HG03103 (cell line): Measurements from ENCODE around the gene GPR160.

Experiments used
- ATAC-seq: cut with Tn5 transposase; IDR thresholded peaks from one replicate; pipeline ENCODE4 v1.9.1; 2021; ENCODE audit warnings: low read depth; ENCODE audit not compliant: unreplicated experiment

The GPR160 gene

DNA sequence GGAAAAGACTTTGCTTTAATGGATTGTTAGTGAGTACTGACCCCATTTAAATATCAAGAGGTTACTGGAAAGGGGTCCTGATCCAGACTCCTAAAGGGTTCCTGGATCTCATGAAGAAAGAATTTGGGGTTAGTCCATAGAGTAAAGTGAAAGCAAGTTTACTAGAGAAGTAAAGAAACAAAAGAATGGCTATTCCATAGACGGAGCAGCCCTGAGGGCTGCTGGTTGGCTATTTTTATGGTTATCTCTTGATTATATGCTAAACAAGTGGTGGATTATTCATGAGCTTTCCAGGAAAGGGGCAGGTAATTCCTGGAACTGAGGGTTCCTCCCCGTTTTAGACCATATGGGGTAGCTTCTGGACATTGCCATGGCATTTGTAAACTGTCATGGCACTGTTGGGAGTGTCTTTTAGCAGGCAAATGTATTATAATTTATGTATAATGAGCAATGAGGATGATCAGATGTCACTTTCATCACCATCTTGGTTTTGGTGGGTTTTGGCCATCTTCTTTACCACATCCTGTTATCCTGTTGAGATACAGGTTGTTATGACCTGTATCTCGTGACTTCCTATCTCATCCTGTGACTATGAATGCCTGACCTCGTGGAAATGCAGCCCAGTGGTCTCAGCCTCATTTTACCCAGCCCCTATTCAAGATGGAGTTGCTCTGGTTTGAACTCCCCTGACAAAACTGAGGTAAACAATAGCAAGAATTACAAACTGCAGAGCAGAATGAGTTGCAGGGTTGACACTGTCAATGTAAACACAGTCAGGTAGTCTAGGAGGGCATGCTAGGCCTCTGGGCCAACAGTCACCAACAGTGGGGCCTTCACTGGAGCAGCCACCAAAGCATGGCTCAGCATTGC lies 10.3 kb upstream of the GPR160 start:
- no peak for ATAC-seq

DNA sequence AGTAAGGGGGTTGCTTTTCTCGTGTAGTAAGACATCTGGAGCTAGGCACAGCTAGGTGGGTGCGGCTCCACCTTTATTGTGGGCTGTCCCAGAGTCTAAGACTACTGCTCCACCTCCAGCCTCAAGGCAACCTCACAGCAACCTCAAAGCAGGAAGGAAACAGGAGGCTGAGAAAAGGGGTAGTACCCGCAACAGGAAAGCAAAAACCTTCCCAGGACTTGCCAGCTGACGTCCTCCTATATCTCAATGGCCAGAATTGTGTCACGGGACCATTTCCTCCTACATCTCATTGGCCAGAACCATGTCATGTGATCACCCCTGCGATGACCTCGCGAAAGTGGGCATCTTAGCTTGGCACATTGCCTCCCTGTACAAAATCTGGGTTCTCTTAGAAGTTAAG lies 4.3 kb upstream of the GPR160 start:
- no peak for ATAC-seq

DNA sequence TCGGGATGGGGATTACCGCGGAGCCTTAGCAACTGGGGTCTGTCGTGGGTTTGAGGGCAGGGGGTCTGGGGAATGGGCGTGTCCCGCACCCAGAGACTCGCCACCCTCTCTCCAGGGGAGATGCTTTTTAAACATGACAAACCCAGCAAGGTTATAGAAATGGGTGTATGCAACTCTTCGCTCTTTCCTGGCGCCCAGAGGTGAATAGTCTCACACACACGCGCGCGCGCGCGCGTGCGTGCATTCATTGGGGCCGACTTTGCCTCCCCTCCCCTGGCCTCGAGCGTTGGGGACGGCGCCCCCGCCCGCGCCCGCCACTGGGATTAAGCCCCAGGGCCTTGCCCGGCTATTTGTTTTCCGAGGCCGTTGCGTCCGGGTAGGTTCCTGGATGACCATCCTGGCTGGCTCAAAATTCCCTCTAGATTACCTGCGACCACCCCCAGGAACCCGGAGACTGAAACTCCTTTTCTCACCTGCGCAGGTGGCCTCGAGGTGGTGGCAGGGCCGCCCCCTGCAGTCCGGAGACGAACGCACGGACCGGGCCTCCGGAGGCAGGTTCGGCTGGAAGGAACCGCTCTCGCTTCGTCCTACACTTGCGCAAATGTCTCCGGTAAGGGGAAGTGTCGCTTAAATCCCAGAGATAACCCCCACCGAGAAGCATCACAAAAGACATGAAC lies 777 bp downstream of the GPR160 start:
- peak; percentile 5 for ATAC-seq

DNA sequence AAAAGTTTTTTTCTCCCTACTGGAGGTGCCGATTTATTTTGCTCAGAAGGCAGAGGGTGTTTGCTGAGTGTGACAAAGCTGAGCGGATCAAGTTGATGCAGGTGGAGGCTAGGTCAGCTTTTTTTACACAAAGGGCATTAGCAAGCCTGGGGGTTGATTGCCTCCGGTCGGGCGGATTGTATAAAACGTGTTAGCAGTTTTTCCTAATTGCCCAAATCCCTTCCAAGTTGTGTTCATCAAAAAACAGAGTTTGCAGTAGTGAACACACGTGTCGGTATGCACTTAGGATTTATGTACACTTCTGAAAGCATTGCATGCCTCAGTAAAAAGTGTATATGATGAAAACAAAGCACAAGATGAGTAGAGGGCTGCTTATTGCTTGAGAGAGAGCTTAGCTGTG lies 2.6 kb downstream of the GPR160 start:
- no peak for ATAC-seq

DNA sequence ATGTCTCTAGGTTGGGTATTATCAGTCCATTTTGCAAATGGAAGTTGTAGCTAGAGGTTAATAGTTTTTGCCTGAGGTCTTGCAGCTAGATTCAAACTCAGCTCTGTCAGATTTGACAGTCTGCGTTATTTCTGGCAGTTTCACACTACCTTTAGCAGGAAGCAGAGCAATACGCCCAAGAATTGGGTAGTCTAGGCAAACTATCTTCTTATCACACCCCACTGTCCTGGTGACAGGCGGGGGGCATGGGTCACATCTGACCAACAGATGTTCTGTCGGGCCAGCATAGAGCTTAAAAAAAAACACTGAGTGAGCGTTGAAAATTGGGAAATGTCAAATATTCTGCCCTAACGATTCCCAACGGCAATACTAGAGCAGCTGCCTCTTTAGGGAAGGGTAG lies 5.7 kb downstream of the GPR160 start:
- no peak for ATAC-seq

DNA sequence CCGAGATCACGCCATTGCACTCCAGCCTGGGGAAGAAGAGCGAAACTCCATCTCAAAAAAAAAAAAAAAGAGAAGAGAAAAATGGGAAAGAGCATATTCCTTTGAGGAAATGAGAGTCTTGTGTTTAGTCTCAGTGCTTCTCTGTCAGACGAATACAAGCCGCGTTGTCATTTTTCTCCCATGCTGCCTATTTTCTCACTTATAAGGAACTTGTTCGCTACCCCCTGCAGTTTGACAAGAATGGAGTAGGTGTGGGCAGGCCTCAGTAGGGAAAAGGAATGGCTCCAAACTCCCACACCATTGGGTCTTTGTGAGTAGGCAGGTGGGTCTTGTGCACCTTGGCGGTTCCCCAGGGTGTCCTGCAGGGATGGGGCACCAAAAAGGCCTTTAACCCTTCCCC lies 6.5 kb downstream of the GPR160 start:
- ATAC-seq = no peak

DNA sequence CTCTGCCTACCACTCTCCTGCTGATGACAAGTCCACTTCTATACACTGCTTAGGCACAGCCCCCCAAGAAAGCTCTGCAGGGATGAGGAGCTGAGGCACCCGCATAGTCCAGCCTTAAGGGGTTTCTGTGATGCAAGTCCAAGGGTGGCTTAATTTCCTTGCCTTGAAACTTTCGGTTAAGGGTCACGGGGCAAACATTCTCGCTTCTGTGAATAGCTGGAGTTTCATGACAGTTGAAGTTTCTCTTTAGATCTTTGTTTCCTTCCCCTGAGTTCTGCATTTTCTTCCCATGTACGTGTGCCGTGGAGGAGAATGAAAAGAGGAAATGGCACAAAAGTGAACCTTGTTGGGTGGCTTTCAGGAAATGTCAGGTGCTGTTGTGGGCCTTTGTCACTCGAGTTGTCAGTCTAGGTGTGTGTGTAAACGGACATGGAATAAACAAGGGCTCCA lies 7.0 kb downstream of the GPR160 start:
- peak; percentile 77 for ATAC-seq

DNA sequence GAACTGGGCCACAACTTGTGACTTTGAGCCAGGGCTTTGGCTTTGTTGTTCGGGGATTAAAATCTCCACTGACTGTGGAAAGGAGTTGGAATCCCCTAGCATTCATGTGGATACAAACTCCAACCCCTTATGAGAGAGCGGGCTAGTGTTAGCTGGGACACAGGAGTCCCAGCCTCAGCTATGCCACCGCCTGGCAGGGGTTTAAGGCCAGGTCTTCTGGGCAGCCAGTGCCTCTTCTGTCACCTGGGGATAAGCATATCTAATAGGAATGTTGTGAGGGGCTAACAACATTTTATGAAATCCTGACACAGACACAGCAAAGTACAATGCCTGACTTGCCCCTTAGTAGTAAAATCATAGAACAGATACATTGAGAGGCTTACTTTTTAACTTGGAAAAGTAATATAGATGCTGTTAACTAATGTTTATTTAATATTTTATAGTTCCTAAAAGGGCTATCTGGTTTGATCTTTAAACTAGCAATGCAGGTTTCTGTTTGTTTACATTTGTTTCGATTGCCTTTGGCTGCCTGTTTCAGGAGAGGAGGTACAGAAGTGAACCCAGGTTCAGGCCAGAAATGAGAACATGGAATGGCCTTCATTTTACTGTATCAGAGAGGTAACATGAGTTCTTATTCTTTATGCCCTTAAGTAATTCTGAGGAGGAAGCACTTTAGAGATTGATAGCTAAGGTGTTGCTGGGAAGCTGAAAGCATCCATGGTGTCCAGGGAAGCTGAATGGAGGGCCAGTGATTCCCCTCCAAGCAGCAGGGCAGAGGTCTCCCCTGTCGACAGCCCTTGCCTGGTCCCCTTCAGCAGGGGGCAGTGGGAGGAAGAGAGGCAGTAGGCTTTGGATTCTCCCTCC lies 8.7 kb downstream of the GPR160 start:
- no peak for ATAC-seq

DNA sequence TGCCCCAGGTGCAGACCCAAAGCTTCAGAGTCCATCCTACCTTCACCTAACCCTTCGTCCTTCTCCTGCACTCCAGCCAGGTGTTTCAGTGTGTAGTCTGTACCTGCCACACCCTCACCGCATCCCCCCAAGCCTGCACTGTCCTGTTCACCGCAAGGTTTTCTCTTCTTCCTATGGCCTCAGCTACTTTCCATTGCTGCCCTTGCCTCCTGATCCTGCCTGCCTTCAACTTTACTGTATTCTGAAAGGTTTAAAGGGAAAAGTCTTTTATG lies 9.3 kb downstream of the GPR160 start:
- ATAC-seq = no peak

DNA sequence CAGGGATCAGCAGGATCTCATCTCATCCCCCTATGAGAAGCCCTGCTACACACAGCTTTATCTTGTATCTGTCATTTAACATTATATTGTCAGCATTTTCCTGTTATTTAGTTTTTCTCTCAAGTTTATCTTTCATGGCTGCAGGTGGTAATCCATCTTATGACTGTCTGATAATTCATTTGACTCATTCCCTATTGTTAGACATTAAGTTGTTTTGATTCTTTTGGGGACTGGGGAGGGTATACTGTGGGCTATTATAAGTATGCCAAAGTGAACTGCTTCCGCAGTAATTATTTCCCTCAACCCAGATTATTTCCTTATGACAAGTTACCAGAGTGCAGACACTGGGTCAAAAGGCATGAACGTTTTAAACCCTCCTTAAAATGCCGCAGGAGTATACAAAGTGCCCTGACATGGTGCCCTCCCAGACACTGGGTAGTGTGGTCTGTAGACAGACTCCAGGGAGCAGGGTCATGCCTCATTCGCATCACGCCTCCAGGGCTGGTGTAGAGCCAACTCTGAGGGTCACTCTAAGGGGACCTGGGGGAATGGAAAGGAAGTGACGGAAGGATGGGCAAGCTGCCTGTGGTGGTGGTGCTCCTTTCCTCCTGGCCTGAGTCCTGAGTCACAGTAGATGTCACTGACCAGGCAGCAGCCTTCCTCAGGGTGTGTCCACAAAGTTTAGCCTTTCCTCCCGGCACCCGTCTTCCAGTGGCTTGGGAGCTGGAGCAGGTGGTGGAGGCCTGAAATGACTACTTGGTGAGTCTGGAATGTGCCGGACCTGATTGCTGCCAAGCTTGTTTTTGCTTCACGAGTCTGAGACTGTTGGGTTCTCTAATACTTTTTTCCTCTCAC lies 11.6 kb downstream of the GPR160 start:
- ATAC-seq = no peak

DNA sequence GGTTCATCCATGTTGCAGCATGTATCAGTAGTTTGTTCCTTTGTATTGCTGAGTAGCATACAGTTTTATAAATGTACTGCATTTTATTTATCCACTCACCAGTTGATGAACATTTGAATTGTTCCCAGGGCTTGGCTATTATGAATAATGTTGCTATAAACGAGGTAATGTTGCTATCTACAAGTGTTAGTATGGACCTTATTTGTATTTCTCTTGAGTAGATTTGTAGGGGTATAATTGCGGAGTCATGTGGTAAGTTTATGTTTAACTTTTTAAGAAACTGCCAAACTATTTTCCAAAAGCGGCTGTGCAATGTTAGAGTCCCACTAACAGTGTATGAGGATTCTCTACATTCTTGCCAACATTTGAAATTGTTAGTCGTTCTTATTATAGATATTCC lies 13.0 kb downstream of the GPR160 start:
- no peak for ATAC-seq

DNA sequence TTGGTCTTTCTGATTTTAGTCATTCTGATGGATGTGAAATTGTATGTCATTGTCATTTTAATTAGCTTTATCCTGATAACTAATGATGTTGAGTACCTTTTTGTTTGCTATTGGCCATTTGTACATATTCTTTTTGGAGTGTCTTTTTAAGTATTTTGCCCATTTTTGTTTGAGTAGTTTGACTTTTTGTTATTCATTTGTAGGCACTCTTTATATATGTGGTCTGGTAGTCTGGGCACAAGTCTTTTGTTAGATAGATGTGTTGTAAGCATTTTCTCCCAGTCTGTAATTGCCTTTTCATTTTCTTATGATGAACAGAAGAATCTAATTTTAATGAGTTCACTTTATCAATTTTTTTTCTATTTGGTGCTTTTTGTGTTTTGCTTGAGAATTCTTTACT lies 14.6 kb downstream of the GPR160 start:
- ATAC-seq = no peak

DNA sequence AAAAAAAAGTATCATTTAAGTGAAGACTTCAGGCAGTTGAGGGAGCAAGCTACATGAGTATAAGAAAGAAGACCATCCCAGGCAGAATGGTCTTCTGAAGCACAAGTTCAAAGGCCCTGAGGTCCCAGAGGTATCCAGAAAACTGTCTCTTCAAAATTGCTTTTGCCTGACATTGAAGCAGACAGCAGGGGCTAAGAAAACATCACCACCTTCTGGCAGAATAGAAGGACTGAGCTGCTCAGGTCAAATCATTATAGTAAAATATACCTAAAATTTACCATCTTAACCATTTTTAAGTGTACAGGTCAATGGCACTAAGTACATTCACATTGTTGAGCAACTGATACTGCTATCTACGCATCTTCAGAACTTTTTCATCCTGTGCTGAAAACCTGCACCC lies 16.4 kb downstream of the GPR160 start:
- no peak for ATAC-seq

DNA sequence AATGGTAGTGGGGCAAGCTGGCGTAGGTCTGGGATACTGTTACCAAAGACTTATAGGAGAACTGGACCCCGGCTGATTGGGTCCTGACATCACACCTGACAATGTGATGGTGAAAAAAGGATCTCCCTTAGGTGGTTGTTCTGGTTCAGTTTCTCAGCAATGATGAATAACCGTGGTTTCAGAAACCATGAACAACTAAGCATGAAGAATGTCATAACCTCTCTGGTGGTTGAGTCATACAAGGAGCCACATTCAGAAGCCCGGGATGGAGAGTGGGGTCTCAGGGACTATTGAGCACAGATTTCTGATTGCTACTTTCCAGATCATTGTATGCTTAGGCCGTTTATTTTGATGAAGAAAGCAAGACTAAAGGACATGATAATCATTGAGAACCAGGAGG lies 17.4 kb downstream of the GPR160 start:
- ATAC-seq = peak; percentile 60

DNA sequence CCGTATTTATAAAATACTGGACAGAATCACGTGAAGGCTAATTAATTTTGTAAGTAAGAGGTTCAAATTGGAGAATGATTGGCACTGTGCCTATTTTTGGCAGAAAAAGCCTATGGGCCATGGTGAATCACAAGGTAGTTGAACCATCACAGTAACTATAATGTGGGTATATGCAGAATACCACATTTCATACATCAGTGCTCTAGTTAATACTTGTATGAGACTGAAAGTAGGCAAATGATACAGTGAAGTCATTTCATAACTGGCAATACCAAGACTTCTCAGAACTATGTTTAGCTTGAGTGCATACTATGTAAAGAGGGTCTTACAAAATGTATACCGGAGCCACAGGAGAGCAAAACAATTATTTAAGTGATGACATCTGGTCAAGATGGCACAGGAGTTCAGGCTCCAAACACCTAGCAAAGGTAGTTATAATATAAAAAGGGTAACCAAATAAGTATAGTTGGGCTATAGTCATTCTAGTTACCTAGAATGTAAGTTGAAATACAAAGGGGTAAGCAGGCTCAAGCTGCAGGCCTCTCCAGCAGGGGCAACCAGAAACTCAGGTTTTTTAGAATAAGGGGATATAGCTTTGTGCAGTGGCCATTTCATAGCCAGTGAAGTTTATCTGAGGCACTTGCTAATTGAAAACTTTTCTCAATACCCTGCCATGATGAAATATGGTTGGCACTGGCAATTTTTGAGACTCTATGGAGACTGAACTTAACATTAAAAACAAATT lies 19.1 kb downstream of the GPR160 start:
- ATAC-seq = peak; percentile 80

DNA sequence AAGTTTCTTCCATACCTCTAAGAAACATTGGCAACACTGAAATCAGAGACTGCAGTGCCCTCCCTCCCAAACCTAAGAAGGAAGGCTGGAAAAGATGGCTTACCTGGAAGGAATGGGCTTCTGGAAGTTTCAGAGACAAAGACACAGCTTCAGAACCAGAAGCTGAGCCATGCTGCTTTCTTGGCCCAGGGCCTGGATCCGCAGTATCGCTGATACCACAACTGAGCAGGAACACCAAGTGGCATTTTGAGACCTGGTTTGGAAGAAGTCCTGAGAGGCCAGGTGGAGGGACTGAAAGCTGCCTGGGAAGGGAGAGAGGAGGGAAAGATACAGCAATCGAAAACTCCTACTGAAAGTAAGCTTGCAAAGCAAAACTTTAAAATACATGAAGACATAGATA lies 19.8 kb downstream of the GPR160 start:
- ATAC-seq = no peak

DNA sequence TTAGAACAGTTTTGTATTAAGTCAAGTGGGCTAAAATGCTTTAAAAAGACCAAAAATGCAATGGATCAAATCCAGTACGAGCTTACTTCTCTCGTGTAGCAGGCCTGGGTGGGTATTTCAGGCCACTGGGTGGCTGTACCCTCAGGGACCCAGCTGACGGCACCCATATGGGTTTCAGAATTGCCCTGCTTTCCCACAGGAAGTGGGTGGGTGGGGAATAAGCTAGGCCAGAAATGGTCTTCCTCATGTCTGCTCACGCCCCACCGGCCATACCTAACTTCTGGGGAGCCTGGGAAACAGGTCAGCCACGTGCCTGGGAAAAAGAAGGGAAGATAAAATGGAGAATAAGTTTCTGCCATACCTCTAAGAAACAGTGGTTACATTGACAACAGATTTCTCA lies 20.3 kb downstream of the GPR160 start:
- no peak for ATAC-seq

DNA sequence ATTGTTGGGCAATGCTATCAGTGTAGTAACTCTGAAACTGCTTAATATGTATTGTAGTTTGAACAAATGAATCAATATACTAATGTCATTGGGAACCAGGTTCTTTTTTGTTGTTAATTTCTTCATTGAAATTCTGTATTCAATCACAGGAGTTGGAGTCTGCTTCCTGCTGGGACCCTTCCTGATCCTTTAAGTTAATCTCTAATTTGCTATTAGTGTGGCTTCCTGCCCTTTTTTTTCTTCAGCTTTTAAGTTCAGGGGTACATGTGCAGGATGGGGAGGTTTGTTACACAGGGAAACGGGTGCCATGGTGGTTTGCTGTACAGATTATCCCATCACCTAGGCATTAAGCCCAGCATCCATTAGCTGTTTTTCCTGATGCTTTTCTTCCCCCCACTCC lies 21.7 kb downstream of the GPR160 start:
- no peak for ATAC-seq

DNA sequence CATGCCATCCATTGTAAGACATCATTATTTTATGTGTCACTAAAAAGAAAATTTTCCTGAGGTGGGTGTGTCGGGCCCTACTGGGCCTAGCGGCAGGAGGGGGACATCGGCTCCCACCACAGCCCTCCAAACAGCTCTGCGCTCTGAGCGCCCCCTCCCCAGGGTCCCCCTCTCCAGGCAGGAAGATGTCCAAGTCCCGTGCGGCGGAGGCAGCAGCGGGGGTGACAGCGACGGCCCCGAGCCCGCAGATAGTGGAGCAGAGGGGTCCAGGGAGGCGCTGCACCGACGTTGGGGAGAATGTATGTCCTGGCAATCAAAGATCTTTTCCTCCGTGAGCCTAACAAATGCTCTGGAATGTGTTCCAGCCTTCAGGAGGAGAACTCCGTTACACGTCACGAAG lies 24.3 kb downstream of the GPR160 start:
- no peak for ATAC-seq

DNA sequence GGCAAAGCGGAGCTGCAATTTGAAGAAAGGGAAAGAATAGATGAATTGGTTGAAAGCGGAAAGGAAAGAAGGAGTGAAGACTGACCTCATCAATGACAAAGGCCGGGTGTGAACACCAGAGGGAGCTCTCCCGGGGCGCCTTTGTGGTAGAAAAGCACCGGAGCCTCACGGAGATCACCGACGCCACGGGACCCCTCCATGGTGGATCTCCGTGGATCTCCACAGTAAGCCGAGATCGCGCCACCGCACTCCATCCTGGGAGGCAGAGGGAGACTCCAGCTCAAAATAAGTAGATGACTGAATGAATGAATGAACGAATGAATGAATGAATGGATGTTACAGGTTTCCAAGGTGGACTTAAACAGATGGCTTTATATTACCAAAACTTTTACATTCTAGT lies 25.0 kb downstream of the GPR160 start:
- ATAC-seq = no peak
